Tibial nerve (tissue), 4 donors: ENCODE results near the gene RBFOX1. TPM values are rescaled to one million over a fixed set of nuclear protein-coding genes. Genes with fewer than 3 reads are reported as not detected.

Experiments
- DNase-seq, 2 donors: peaks; one replicate each; pipeline ENCODE4 v3.0.0-alpha.2; 2019; ENCODE audit warnings: low spot score in 2 of 2
- H3K27ac ChIP-seq, 4 donors: fragments of 200-600 bp; sonication (generic) in 3 of 4; one replicate each; pipeline ENCODE4 v1.5.1; 2017 to 2019; ENCODE audit warnings: mild to moderate bottlenecking in 1 of 4
- H3K27me3 ChIP-seq, 2 donors: fragments of 200-600 bp; sonication (generic) in 1 of 2; one replicate each; pipeline versions ENCODE4 v1.5.1 to v1.6.0; 2017 to 2019
- H3K36me3 ChIP-seq, 3 donors: fragments of 200-600 bp; sonication (generic); one replicate each; pipeline ENCODE4 v1.5.1; 2018 to 2019
- H3K4me1 ChIP-seq, 4 donors: fragments of 200-600 bp; sonication (generic) in 3 of 4; one replicate each; pipeline ENCODE4 v1.5.1; 2017 to 2019
- H3K4me3 ChIP-seq, 4 donors: fragments of 200-600 bp; sonication (generic) in 3 of 4; one replicate each; pipeline ENCODE4 v1.5.1; 2017 to 2019; ENCODE audit warnings: mild to moderate bottlenecking in 1 of 4, moderate library complexity in 1 of 4
- H3K9me3 ChIP-seq, 4 donors: fragments of 200-600 bp; sonication (generic) in 3 of 4; one replicate each; pipeline ENCODE4 v1.5.1; 2017 to 2019
- EP300 ChIP-seq, 2 donors: sonication (generic); formaldehyde crosslinking; IDR thresholded peaks; one replicate each; pipeline ENCODE4 v1.6.1; 2017; ENCODE audit warnings: antibody characterized with exemption in 2 of 2, mild to moderate bottlenecking in 1 of 2
- POLR2A ChIP-seq, 2 donors: fragments of 450-650 bp; IDR thresholded peaks; one replicate each; pipeline ENCODE4 v1.6.1; 2017; ENCODE audit warnings: antibody characterized with exemption in 2 of 2, mild to moderate bottlenecking in 2 of 2, moderate library complexity in 2 of 2
- WGBS, 2 donors: methylation state at CpG; one replicate each; pipeline ENCODE4 v1.1.5; 2018; 5-methylcytosine and 5-hydroxymethylcytosine counted together
- total RNA-seq, 4 donors: library from RNA; depleted of rRNA; stranded (reverse); fragments of >200 nt; gene quantifications; one replicate each; pipeline ENCODE4 v1.1.0, GENCODE V29; 2016
- TF ChIP-seq, protein P1 (sequence below), 5 experiments: fragments of 200-600 bp in 3 of 5; fragments of 450-650 bp in 2 of 5; sonication (generic) in 3 of 5; IDR thresholded peaks; one replicate each; pipeline ENCODE4 v1.5.1; 2016 to 2019; ENCODE audit warnings: antibody characterized with exemption in 5 of 5, mild to moderate bottlenecking in 3 of 5, moderate library complexity in 2 of 5

The RBFOX1 gene
- total RNA-seq, 4 donors from 2014 or later = 0.22 to 2.1 (median 1.3) TPM; not detected in 1

DNA sequence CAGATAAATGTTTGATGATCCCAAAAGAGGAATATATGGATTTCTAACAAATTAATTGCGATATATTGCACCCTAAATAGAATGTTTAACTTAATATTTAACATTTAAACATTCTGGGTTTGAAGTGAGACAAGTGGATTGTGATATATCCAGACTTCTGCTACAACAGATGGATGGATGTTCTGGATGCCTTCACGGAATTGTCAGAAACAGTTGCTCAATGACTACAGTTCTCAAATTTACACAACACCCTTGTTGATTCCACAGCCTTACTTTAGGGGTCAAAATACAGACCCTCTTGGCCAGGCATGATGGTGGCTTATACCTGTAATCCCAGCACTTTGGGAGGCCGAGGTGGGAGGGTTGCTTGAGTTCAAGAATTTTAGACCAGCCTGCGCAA, 250.8 kb downstream of the RBFOX1 start:
- no peak for TF ChIP-seq EP300 (IDR thresholded peaks at IDR 0.05)
- no peak for TF ChIP-seq POLR2A (IDR thresholded peaks at IDR 0.05)
- TF ChIP-seq, protein P1, sequence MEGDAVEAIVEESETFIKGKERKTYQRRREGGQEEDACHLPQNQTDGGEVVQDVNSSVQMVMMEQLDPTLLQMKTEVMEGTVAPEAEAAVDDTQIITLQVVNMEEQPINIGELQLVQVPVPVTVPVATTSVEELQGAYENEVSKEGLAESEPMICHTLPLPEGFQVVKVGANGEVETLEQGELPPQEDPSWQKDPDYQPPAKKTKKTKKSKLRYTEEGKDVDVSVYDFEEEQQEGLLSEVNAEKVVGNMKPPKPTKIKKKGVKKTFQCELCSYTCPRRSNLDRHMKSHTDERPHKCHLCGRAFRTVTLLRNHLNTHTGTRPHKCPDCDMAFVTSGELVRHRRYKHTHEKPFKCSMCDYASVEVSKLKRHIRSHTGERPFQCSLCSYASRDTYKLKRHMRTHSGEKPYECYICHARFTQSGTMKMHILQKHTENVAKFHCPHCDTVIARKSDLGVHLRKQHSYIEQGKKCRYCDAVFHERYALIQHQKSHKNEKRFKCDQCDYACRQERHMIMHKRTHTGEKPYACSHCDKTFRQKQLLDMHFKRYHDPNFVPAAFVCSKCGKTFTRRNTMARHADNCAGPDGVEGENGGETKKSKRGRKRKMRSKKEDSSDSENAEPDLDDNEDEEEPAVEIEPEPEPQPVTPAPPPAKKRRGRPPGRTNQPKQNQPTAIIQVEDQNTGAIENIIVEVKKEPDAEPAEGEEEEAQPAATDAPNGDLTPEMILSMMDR (IDR thresholded peaks at IDR 0.05) = no peak
- DNase-seq = no peak
- Histone ChIP-seq H3K9me3 (no peaks in the 10 kb centered on the region), H3K27ac (no peak overlapping the region), H3K36me3 (no peaks in the 10 kb centered on the region), H3K27me3 (no peaks in the 10 kb centered on the region), H3K4me1 (no peaks in the 10 kb centered on the region), H3K4me3 (no peak overlapping the region)
- 77 to 85% methylated on average over 4 of the region's 4 CpGs for WGBS, 2 donors

DNA sequence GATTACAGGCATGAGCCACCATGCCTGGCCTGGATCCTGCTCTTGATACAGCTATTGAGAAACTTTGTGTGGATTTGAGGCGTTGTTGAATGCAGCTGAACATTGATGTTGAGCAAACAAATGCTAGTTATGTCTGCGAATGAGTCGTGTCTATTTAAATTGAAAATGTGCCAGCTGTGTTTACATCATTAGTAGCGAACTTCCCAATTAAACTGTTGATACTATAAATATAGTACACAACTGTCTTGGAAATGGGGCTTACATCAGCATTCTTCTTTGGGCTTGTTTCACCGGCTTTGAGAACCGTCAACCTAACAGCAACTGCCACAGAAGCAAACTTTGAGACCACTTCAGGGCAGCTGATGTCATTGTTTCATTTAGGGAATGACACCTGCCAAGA, 251.9 kb downstream of the RBFOX1 start:
- H3K9me3 ChIP-seq = no peaks in the 10 kb centered on the region
- H3K36me3 ChIP-seq = no peaks in the 10 kb centered on the region
- TF ChIP-seq POLR2A (IDR thresholded peaks at IDR 0.05) = no peak
- TF ChIP-seq EP300 (IDR thresholded peaks at IDR 0.05) = no peak
- TF ChIP-seq, protein P1 (IDR thresholded peaks at IDR 0.05) = no peak
- WGBS, 2 donors = 84 to 89% methylated on average over 6 of the region's 6 CpGs
- no peaks in the 10 kb centered on the region for H3K27me3 ChIP-seq
- no peak overlapping the region for H3K27ac ChIP-seq
- DNase-seq = no peak
- no peak overlapping the region for H3K4me3 ChIP-seq
- no peaks in the 10 kb centered on the region for H3K4me1 ChIP-seq

DNA sequence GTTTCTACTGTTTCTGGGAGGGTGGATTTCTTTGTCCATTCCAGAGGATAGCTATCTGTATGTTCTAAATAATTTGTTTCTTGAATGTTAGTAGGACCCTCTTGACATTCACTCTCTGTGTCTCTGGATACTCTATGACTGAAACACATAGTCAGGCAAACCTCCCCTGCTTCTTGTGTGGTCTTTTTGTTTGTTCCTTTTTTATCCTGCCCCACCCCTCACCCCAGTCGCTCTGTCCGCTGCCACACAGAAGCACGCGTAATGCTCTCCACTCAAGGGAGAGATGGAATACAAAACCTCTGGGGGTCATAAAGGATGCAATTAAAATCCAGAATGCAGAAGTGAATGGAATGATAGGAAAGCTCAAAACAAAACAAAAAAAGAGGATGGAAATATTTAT, 253.1 kb downstream of the RBFOX1 start:
- DNase-seq = no peak
- H3K27me3 ChIP-seq = no peaks in the 10 kb centered on the region
- 28 to 40% methylated on average over 4 of the region's 4 CpGs for WGBS, 2 donors
- no peaks in the 10 kb centered on the region for H3K9me3 ChIP-seq
- TF ChIP-seq, protein P1 (IDR thresholded peaks at IDR 0.05) = no peak
- TF ChIP-seq POLR2A (IDR thresholded peaks at IDR 0.05) (no peak), EP300 (IDR thresholded peaks at IDR 0.05) (no peak)
- H3K27ac ChIP-seq = no peak overlapping the region
- H3K36me3 ChIP-seq = no peaks in the 10 kb centered on the region
- H3K4me3 ChIP-seq = no peak overlapping the region
- no peaks in the 10 kb centered on the region for H3K4me1 ChIP-seq

DNA sequence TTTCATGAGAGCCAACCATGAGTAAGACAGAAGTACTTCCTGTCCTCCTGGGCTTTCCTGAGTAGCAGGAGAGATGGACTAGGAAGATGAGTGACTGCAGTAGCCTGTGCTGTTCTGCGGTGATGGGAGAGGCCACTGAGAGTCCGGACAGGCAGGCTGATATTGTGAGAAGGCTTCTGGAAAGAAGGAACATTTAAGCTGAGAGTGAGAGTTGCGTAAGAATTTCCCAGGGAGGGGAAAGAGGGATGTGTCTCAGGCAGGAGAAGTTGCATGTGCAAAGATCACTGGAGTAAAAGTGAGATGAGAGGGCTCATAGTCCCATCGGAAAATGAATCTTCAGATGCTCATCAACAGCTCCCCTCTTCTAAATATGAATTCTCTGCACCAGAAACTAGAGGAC, 258.3 kb downstream of the RBFOX1 start:
- Histone ChIP-seq H3K9me3 (no peaks in the 10 kb centered on the region), H3K4me1 (no peaks in the 10 kb centered on the region), H3K27me3 (no peaks in the 10 kb centered on the region), H3K4me3 (no peak overlapping the region), H3K27ac (no peak overlapping the region), H3K36me3 (no peaks in the 10 kb centered on the region)
- TF ChIP-seq EP300 (IDR thresholded peaks at IDR 0.05) (no peak), POLR2A (IDR thresholded peaks at IDR 0.05) (no peak)
- TF ChIP-seq, protein P1 (IDR thresholded peaks at IDR 0.05) = no peak
- 85 to 88% methylated on average over 4 of the region's 4 CpGs for WGBS, 2 donors
- no peak for DNase-seq

DNA sequence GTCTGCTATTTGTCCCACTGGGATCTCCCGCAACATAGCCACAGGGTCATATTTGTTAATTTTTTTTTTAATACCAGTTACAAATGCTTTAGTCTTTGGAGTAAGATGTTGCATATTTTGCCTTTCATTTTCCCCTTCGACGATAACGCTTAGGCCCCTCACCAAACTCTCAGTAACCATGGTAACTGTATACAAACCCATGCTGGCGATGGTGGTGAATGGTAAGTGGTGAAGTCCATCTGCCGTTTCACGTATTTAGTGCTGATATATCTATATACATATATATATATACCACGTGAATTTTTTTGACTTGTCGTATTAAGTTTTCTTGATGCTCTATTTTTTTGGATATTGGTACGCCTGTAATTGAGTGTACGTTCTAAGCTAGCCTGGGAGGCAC, 263.7 kb downstream of the RBFOX1 start:
- no peak for TF ChIP-seq POLR2A (IDR thresholded peaks at IDR 0.05)
- TF ChIP-seq EP300 (IDR thresholded peaks at IDR 0.05) = no peak
- TF ChIP-seq, protein P1 (IDR thresholded peaks at IDR 0.05) = no peak
- Histone ChIP-seq H3K4me1 (no peaks in the 10 kb centered on the region), H3K27ac (no peak overlapping the region), H3K4me3 (no peak overlapping the region), H3K9me3 (no peaks in the 10 kb centered on the region), H3K27me3 (no peaks in the 10 kb centered on the region), H3K36me3 (no peaks in the 10 kb centered on the region)
- whole genome bisulfite sequencing, 2 donors = 78 to 81% methylated on average over 11 of the region's 11 CpGs
- no peak for DNase-seq
